Activated naive CD4-positive, alpha-beta T cell treated with Interleukin-2 at 50 U/mL for 16 hours (primary cell): ENCODE data around the gene HACE1.
"Not testable (repeated sequence)": the region's sequence is repeated elsewhere in the genome, so short reads cannot be mapped to it uniquely, and the experiment has no call there.

ENCODE experiments used
- DNase-seq: peaks from one replicate; pipeline ENCODE4 v3.0.0-alpha.2; 2020

Gene HACE1

GRCh38 chr6:104859225-104860146 is at the start of gene HACE1:
Gene HACE1, minus strand, starts transcription at chr6:104859919. Its CDS starts 277 bp downstream, at chr6:104859642.
- DNase-seq = peak; percentile 90

DNA sequence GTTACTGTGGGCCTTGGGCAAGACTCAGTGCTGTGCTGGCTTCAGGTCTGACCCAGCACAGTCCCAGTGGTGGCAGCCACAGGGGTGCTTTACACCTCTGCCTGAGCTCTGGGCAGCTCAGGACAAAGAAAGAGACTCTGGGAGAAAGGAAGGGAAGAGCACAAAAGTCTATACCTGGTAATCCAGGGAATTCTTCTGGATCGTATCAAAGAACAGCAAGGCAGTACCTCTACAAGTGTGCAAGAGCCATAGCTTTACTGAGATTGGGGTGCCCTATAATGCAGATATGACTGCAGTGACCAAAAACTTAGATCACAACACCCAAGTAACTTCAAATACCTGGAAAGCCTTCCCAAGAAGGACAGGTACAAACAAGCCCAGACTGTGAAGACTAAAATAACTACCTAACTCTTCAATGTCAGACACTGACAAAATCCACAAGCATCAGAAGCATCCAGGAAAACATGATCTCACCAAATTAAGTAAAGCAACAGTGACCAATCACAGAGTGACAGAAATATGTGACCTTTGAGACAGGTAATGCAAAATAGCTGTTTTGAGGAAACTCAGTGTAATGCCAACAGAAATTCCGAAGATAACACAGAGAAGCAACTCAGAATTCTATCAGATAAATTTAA is 49.3 kb upstream of the HACE1 start:
- no peak for DNase-seq

GRCh38 chr6:104908031-104908887 is 48.5 kb upstream of the HACE1 start:
- no peak for DNase-seq

- not testable (repeated sequence) for DNase-seq
Measured at GRCh38 chr6:104898893-104899292, 39.2 kb upstream of the HACE1 start.

GRCh38 chr6:104896914-104897313 is 37.2 kb upstream of the HACE1 start:
- DNase-seq = no peak

DNA sequence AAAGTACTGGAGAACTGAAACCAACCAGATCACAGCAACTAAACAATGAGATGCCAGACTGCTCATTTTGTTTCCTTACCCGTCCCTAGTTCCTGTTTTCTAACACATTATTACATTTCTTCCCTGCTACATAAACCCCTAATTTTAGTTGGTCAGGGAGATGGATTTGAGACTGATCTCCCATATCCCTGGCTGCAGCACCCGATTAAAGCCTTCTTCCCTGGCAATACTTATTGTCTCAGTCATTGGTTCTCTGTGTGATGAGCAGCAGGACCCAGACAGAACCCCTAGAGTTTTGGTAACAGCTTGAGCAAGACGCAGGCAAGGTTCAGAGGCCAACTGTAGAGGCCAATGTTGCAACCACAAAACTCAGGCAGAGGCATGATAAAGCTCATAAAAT is 28.3 kb upstream of the HACE1 start:
- DNase-seq = no peak

DNA sequence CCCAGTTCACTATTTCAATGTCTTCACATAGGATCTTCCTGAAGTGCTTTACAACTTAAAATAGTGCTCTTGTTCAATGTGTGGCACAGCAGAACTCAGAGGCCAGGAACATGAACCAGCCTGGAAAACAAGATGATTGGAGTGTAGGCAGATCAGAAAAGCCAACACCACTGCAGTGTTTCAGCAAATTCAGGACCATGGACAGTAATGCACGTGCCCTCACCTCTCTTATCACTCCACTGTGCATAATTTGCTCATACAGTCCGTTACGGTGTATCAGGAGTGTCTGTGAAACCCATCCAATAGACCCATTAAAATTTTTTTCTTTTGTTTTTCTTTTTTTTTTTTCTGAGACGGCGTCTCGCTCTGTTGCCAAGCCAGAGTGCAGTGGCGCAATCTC is 27.6 kb upstream of the HACE1 start:
- DNase-seq = no peak

DNA sequence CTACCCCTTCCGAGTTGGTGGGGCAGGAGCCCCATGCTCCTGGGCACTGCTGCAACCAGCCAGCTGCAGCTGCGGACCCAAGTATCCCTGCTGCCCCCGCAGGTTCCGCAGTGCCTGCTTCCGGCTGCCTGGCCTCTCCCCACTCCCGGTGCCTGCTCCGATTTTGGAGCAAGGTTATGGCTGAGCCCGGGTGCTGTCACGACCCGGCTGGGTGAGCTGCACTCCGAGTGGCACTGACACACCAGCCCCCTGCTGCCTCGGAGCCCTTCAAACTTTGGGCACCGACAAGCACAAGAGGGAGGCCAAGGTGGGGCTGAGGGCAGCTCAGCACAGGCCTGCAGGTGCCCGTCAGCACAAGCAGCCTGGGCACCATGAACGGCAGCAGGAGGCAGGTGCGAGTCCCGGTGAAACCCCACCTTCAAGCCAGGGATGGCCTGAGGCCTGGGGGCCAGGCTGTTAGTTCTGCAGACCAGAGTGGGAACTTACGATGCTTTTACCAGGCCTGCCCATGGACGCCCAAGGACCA is 25.9 kb upstream of the HACE1 start:
- DNase-seq = no peak

DNA sequence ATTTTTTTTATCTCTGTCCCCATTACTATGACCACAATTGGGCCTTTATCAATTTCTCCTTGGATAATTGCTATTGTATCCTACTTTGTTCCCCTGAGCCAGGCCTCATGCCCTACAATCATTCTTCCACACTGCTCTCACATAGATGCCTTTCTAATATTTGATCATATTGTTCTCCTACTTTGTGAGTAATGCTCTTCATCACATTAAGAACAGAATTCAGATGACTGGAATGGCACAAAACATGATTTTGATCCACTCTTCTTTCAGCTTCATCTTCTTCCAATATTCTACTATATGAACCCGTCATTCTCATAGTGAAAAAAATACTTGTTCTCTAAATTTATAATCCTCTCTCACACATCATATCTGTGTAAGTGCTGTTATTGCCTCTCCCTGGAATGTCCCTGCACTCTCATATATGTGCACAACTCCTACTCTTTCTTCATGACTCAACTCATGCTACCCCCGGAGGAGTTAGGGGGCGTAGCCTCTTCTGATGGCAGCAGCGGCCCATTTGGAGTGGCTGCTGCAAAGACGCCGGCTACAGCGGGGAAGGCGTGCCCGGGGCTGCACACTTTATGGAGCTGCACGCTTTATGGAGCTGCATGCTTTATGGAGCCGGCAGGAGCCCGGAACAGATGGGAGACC is 25.3 kb upstream of the HACE1 start:
- no peak for DNase-seq

DNA sequence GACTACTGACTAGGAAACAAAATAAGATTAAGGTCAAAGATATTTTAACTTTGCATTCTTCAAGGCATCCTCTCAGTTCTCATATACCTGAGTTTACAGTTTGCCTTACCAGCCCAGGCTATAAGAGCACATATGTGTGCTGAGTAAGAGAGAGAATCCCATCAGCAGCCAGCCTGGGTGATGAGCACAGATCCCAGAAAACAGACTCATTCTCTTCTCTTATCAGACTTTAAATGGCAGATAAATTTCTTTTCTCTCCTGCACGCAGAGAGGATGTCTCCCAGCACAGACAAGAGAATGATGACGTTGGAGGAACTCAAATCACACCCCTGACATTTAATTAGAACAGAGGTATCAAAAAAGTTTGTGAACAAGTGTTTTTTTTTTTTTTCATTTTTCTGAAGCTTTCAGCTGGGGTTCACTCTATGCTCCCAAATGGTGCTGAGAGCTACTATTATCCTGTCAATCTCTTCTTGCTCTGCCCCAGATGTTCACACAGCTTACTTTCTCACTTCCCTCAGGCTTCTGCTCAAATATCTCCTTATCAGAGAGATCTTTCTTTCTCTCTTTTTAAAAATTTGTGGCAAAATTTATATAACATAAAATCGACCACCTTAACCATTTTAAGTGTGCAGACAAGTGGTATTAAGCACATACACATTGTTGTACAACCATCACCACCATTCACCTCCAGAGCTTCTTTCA is 22.4 kb upstream of the HACE1 start:
- no peak for DNase-seq

DNA sequence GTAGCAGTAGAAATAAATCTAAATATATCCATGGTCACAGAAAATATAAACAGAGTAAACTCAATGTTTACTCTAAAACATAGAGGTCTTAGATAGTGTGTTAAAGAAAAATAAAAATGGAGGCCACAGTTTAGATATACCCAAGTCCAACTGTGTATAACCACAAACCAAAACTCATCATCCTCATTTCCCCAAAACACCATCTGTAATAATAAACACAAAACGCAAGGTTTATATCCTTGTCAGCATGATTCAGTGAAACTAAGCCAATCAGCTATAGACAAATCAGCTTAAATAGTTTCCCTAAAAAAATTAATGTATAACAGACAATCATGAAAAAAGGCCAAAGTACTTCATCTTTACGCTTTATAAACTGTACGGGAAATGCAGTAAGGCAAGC is 2.7 kb upstream of the HACE1 start:
- no peak for DNase-seq

DNA sequence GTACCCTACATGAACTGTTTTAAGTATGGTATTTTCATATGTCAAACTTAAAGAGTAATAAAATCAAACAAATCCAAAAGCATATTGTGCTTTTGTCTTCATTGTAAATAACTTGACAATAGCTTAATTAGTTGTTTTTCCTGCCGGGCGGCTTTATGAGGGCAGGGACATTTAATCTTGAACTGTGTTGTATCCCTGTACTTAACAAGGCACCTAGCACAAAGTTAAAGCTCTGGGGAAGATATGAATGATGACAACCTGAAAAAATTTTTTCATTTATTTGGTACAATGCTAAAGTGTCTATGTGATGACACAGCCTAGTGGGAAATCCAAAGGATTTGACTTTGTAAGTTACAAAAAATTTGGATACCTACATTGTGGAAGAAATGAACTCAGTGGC is 502 bp upstream of the HACE1 start:
- DNase-seq = no peak

DNA sequence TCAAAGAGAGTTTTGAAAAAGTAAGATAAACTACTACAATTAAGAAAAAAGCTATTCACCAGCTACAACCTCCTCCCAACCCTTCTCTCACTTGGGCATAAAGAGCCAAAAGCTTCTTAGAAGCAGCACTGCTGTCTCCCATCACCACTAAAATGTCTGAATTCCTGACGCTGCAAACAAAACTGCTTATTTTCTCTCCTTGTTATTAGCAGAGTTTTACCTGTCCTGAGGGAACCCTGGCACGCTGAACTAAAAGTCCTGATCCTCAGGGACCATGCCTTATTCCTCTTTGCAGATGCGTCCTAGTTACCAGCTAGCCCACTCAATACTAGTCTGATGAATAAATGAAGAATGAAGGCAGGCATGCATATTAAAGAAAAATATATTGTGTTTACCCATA is 1.1 kb downstream of the HACE1 start:
- DNase-seq = no peak

DNA sequence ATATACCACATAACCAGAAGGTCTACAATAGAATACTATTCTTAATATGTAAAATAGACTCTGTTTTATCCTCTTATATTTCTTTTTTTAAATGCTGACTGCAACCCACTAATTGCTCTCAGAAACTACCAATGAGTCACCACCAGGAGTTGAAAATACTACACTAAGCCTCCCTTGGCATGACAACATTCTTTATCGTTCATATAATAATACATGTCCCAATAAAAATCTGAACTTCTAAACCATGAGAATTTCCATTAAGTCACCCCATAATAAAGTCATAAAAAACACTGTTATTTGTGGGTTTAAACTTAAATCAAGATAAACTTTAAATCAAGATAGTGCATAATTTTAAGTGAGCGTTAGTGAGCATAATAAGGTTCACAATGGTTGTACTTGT is 4.2 kb downstream of the HACE1 start:
- DNase-seq = no peak

DNA sequence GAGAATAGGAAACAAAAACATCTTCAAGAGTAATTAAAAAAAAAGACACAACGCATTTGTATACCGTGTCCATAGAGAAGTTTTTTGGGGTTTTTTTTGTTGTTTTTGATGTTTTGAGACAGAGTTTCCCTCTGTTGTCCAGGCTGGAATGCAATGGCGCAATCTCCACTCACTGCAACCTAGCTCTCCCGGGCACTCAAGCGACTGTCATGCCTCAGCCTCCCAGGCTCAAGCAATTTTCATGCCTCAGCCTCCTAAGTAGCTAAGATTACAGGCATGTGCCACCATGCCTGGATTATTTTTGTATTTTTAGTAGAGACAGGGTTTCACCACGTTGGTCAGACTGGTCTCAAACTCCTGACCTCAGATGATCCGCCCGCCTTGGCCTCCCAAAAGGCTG is 12.0 kb downstream of the HACE1 start:
- not testable (repeated sequence) for DNase-seq

DNA sequence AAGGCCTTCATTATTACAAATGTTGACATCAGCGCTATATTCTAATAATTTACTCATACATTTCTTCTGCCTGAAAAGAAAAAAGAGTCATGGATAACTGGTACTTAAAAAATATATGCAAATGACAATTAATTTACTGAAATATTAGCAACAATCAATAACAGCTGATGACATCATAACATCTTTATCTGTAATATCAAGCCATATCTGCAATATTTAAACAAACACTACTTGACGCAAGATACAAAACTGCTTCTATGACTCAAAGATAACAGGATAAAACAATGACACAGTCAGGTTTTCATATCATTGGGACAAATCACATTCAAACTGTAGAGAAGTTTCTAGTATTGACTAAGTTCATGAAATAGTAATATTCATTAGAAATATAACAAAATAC is 16.5 kb downstream of the HACE1 start:
- DNase-seq = no peak

GRCh38 chr6:104837158-104837557 is 22.6 kb downstream of the HACE1 start:
- DNase-seq = no peak

DNA sequence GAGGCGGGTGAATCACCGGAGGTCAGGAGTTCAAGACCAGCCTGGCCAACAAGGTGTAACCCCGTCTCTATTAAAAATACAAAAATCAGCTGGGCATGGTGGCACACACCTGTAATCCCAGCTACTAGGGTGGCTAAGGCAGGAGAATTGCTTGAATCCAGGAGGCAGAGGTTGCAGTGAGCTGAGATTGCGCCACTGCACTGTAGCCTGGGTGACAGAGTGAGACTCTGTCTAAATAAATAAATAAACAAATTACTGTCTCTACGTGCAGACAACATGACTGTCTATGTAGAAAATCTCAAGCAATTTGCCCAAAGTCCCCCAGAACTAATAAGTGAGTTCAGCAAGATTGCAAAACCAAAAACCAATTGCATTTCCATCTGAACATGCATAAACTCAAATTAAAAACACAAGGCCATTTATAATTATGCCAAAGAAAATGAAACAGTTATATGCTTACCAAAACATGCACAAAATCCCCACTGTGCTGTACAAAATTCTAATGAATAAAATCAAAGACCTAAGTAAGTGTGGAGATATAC is 23.2 kb downstream of the HACE1 start:
- DNase-seq = not testable (repeated sequence)

DNA sequence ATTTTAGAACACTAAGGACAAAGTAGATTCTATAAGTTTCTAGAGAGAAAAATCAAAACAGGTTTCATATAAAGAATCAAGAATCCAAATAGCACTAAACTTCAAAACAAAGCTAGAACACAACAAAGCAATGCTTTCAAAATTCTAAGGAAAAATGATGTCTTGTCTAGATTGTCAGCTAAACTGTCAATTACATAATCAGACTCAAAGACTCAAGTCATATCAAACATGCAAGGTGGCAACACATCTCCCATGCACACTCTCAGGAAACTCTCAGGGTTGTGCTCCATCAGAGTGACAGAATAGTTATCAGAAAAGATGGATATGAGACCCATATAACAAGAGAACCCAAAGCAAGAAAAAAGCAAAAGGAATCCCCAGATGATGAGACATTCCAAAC is 23.9 kb downstream of the HACE1 start:
- no peak for DNase-seq

- no peak for DNase-seq
Measured at GRCh38 chr6:104829183-104829958, 30.3 kb downstream of the HACE1 start.

DNA sequence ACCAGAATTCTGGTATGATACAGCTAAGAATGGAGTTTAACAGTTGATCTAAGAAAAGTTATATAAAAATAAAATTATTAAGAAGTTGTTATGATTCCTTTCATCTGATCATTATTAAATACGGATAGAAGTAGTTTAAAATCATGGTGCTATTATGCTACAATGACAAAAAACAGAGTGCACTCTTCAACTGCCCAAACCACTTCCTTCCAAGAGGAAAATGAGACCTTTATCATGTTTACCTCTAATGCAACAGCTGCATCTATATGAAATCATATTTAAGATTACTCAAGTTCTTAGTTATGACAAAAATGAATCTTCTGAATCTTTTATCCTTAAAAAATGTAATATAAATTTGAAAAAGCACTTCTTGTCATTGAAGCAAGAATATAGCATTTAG is 31.2 kb downstream of the HACE1 start:
- no peak for DNase-seq
